NCI-H524 treated with DMSO at 0.1 percent for 48 hours (cell line): ENCODE measurements around the gene RASGEF1C.

ENCODE experiments used
- DNase-seq: peaks from one replicate; lab custom pipeline; 2025; lab: John Stamatoyannopoulos, UW

The RASGEF1C gene

GRCh38 chr5:180081481-180081880, 127.5 kb downstream of the RASGEF1C start:
- DNase-seq: no peak

DNA sequence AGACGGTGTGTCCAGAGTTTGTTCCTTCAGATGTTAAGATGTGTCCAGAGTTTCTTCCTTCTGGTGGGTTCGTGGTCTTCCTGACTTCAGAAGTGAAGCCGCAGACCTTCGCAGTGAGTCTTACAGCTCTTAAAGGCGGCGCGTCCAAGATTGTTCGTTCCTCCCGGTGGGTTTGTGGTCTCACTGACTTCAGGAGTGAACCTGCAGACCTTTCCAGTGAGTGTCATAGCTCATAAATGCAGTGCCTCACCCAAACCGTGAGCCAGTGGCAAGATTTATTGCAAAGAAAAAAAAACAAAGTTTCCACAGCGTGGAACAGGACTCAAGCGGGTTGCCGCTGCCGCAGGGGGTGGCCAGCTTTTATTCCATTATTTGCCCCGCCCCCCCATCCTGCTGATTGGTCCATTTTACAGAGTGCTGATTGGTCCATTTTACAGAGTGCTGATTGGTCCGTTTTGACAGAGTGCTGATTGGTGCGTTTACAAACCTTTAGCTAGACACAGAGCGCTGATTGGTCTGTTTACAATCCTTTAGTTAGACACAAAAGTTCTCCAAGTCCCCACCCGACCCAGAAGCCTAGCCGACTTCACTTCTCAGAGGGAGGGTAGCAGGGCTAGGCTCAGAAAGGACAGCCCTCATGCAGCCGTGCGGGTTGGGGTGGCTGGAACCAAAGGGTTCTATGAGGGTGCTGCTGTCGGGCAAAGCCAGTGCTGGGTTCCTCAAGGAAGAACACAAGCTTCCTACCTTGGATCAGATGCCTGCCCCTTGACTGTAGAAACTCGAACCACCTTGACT, 128.3 kb downstream of the RASGEF1C start:
- DNase-seq: no peak

DNA sequence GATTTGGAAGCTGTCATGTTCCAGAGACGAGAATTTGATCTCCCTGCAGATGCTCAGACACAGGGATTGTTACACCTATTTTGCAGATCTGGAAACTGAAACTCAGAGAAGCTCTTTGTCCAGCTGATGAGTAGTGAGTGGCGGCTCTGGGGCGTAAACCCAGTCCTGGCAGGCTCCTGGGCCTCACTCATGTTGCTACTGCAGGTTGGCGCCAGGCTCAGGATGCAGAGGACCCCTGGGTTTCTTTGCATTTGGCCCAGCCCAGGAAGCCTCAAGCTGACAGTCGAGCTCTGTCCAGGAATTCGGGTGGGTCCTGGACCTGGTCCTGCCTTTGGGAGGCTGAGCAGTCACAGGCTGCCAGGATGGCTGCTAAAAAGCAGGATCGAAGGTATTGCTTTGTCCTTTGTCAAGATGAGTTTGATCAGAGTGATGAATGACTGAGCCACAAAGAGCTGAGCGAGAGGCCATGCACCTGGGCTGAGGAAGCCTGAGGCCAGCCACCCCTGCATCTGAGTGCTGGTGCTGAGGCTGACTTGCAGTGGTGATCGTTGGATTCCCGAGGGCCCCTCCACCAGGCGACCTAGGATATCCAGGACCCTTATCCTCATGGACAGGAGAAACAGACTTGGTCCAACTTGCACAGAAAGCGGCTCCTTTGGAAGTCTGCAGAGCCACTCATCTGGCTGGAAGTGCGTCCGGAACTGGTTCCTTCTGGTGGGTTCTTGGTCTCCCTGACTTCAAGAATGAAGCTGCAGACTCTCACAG, 129.1 kb downstream of the RASGEF1C start:
- no peak for DNase-seq

DNA sequence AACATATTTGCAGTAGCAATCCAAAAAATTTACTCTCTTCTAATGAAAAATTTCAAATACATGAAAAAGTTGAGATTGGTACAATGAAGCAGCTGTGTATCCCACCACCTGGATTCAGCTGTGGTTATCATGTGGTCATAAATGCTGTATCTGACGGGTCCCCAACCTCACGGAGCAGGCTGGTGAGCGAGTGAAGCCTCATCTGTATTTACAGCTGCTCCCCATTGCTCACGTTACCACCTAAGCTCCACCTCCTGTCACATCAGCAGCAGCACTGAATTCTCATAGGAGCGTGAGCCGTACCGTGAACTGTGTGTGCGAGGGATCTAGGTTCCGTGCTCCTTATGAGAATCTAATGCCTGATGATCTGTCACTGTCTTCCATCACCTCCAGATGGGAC, 130.7 kb downstream of the RASGEF1C start:
- no peak for DNase-seq

DNA sequence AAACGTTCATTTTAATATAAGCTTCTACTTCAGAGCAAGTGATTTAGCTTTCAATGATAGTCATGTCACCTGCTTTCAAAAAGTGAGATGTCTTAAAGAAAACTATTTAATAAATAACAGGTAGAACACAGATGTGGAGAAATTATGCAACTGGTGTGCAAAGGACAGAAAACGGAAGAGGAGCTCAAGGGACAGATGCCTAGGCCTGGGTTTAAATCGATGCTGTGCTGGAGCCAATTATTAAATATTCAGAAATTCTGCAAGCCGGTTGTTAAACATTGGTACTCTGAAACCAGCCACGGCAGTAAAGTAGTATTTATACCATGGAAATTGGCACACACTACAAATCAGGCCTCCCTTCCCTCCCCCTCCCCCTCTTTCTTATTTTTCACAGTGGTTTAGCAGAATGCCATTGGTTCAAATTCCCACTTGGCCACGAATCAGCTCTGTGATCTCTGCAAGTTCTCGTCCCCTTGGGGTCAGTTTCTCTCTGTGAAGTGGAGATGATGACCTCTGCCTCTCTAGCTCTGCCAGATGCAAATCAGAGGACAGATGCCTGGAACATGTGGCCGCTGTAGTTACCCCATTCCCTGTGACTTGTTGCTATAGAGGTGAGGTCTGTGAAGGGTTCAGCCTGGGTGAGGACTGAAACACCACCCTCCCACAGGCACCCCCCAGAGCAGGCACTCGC, 131.3 kb downstream of the RASGEF1C start:
- no peak for DNase-seq

- DNase-seq: no peak
Measured at GRCh38 chr5:180075703-180076102, 133.3 kb downstream of the RASGEF1C start.

DNA sequence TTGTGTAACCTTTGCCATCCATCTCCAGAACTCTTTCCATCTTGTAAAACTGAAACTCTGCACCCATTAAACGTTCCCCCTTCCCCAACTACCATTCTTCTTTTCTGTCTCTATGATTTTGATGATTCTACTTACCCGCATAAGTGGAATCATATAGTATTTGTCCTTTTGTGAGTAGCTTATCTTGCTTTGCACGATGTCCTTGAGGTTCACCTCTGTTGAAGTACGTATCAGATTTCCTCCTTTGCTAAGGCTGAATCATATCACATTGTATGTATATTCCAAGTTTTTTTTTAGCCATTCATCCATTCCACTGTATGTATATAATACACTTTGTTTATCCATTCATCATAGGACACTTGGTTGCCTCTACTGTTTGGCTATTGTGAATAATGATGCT, 134.5 kb downstream of the RASGEF1C start:
- no peak for DNase-seq

GRCh38 chr5:180072556-180072955, 136.5 kb downstream of the RASGEF1C start:
- DNase-seq: no peak

DNA sequence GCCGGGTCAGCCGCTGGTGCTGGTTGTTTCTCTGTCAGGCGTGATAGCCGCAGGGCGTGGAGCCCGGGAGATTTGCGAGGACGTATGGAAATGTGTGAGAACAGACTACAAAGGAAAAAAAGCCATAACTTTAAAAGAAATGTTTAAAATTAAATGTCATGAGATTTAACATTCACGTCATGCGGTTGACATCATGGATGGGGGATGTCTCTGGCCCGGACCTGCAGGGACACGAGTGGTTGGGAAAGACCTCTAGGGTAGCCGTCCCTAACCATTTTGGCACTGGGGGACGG, 136.8 kb downstream of the RASGEF1C start:
- no peak for DNase-seq

- no peak for DNase-seq
Measured at GRCh38 chr5:180071531-180072255, 137.3 kb downstream of the RASGEF1C start, which contains the start of gene RNF130. RNF130 (minus strand) TSS chr5:180071759; CDS start chr5:180071702, 57 bp downstream.

DNA sequence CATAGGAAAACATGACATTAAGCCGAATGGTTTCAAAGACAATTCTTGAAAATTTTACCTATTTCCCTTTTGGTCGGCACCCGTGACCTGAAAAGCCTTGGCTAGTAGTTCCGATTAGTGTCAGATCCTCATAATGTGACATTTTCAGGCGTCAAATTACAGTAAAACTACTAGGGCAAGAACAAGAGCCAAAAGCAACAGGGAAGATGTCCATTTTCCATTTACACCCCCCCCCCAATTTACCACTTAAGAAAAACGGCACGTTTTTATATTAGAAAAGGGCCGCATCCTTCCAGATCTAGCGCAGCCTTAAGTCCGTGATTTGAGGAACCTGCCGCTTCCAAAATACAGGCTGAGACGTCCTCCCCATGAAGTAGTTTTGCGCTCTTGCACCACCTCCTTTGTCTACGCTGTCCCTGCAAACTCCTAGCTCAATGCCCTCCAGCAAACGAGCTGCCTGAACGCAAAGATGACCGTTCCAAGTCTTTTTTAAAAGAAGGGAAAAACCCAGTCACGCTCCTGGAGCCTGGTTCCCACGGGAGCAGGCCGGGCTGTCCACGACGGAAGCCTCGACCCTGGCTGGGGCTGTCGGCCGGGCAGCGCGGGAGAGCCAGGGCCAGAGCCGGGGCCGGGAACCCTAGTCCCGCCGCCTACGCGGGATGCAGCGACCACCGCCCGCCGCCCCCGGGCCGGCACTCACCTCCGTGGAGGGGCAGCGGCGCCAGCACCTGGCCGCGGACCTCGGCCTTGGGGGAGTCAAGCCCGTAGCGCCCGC, 138.1 kb downstream of the RASGEF1C start:
- DNase-seq: no peak

GRCh38 chr5:180069589-180070247, 139.3 kb downstream of the RASGEF1C start:
- no peak for DNase-seq

- no peak for DNase-seq
Measured at GRCh38 chr5:180068519-180069090, 140.4 kb downstream of the RASGEF1C start.

DNA sequence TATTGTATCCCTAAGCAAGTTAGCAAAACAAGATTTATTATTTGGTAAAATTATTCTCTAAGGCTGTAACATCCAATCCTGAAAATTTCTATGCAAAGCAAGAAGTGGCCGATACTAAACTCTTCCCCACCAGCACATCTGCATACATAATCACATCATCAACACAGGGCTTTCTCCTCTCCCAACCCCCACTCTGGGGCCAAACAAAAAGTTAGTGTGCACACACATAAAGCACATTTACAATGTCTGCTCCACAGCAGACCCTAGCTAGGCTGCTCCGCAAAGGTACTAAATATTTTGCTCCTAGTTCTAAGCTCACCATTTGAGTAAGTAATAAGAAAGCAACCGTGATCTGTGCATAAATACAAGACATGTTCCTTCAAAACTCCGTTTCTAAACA, 141.0 kb downstream of the RASGEF1C start:
- no peak for DNase-seq

GRCh38 chr5:180060192-180060591, 148.8 kb downstream of the RASGEF1C start:
- no peak for DNase-seq

DNA sequence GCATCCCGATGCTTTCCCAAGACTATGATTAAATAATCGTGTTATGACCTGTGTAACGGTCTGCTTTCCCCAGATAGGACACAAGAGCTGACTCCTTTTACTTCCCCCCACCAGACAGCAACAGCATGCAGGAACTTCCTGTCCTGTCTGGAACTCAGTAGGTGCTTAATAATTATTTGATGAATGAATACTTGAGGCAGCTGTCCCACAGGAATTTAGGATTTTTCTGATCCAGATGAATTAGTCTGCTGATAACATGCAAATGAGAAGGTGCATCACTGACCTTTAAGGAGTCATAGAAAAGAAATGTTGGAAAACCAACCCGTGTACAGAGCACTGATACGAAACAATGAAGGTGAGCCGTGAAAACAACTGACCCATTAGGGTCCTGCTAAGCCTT, 149.7 kb downstream of the RASGEF1C start:
- no peak for DNase-seq

DNA sequence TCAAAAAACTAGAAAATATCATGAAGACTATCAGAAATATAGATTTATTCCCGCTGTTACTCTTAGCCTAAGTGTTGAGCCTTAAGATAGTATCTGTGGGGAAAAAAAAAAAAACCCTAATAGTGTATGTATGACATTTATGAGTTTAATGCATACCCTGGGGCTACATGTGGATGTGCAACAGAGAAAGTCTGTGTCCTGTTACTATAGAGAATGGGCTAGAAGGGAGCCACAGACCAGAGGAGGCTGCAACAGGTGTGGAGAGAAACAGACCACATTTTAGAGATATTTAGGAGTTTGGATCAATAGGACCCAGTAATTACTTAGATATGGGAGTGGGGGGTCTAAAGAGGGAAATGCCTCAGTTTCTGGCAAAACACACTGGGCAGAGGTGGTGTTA, 152.9 kb downstream of the RASGEF1C start:
- no peak for DNase-seq

DNA sequence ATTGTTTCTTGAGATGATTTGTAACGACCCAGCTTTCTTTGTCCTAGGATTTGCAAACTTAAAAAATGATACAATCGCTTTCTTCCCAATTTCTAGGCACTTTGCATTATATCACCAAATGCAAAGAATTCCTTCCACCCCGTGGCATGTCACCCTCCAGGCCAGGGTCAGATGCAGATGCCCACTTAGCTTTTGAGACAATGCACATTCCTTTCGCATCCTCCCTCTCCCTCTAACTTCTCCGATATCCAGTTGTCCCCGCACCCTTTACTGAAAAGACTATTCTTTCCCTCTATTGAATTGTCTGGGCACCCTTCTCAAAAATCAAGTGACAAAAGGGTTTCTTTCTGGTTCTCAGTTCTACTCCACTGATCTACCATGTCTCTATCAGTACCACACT, 154.8 kb downstream of the RASGEF1C start:
- no peak for DNase-seq

- DNase-seq: no peak
Measured at GRCh38 chr5:180053061-180053602, 155.9 kb downstream of the RASGEF1C start.

DNA sequence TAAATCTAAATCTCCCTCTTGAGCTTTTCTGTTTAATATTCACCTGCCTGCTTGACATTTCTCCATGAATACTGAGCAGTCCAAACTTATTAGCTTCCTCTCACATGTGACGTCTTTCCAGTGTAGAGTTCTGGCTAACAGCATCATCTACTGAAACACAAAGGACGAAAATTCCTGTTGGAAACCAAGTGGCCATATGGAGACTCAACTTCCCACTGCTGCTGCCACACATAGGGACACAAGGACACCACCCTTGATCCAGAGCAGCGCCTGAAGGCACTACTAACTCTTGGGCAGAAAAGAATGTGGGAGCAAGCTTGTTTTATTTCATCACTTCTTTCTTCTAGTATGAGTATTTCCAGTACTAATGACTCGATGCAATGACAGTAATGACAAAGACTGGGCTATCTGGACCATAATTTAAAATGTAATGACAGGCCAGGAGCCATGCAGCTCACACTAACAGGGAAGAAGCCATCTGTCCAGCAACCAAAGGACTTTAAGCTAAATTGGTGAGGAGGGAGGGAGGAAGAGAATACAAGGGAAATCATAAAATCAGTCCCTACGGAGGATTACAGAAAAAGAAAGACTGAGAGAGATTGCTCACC, 156.7 kb downstream of the RASGEF1C start:
- no peak for DNase-seq
